B cell (primary cell): Measurements from ENCODE around the gene TTLL11. TPM values are rescaled to one million over a fixed set of nuclear protein-coding genes. Genes with fewer than 3 reads are reported as not detected.

Experiments
- ATAC-seq: fragments of 200-7000 bp; cut with Tn5 transposase; one replicate; pipeline ENCODE4 v1.10.0; 2021; ENCODE audit warnings: low read depth, mild to moderate bottlenecking, moderate number of reproducible peaks, moderate library complexity
- CTCF ChIA-PET: fragments of 350-600 bp; sonication (Branson Sonifier 250); formaldehyde crosslinking; loops from one replicate; lab custom pipeline; 2021; ENCODE audit warnings: antibody characterized with exemption, inconsistent platforms; lab: Charles Lee
- POLR2A ChIA-PET: fragments of 350-600 bp; sonication (Branson Sonifier 250); formaldehyde crosslinking; loops from one replicate; lab custom pipeline; 2021; ENCODE audit warnings: antibody characterized with exemption; lab: Charles Lee
- DNase-seq: peaks from one replicate; pipeline ENCODE4 v3.0.0; 2013
- H2AFZ ChIP-seq: 2 replicates; pipeline ENCODE4 v1.6.1; 2012; ENCODE audit warnings: mild to moderate bottlenecking, low read depth, low read length; ENCODE audit not compliant: insufficient read depth, poor library complexity, severe bottlenecking
- H3K27ac ChIP-seq, 2 donors: 1 replicate in 1 of 2; 2 replicates in 1 of 2; pipeline ENCODE4 v1.5.1; 2012 to 2013; ENCODE audit warnings: low read length in 2 of 2, mild to moderate bottlenecking in 2 of 2, moderate library complexity in 1 of 2
- H3K27me3 ChIP-seq, 4 experiments: fragments of 200-600 bp in 1 of 4; sonication (generic) in 1 of 4; replicated peaks in 1 of 4; 1 replicate in 2 of 4; 2 replicates in 2 of 4; pipeline versions ENCODE4 v1.6.1 to v1.7.0; 2013 to 2016; ENCODE audit warnings: low read length in 3 of 4, mild to moderate bottlenecking in 2 of 4, mixed read lengths in 1 of 4, moderate library complexity in 1 of 4; ENCODE audit not compliant: insufficient read depth in 4 of 4, control insufficient read depth in 3 of 4; ENCODE audit errors: control extremely low read depth in 1 of 4
- H3K36me3 ChIP-seq, 2 experiments: replicated peaks in 1 of 2; 1 replicate in 1 of 2; 2 replicates in 1 of 2; pipeline versions ENCODE4 v1.6.1 to v1.7.1; 2013; ENCODE audit warnings: low read length in 1 of 2; ENCODE audit not compliant: insufficient read depth in 2 of 2, control insufficient read depth in 1 of 2; ENCODE audit errors: control extremely low read depth in 1 of 2, extremely low read depth in 1 of 2
- H3K4me1 ChIP-seq, 2 donors: fragments of 200-600 bp in 1 of 2; sonication (generic) in 1 of 2; 1 replicate in 1 of 2; 2 replicates in 1 of 2; pipeline versions ENCODE4 v1.5.1 to v1.6.1; 2013 to 2017; ENCODE audit warnings: low read length in 2 of 2; ENCODE audit not compliant: control insufficient read depth in 2 of 2, insufficient read depth in 2 of 2
- H3K4me2 ChIP-seq: replicated peaks from 2 replicates; pipeline ENCODE3; 2012; ENCODE audit warnings: mild to moderate bottlenecking, low read depth, low read length; ENCODE audit not compliant: poor library complexity, severe bottlenecking
- H3K4me3 ChIP-seq, 5 experiments: fragments of 200-600 bp in 1 of 5; sonication (generic) in 1 of 5; 1 replicate in 3 of 5; 2 replicates in 2 of 5; pipeline versions ENCODE4 v1.5.1 to v1.7.0; 2011 to 2016; ENCODE audit warnings: low read length in 4 of 5, mild to moderate bottlenecking in 4 of 5, low read depth in 2 of 5, control low read depth in 1 of 5, moderate library complexity in 1 of 5; ENCODE audit not compliant: insufficient read depth in 1 of 5; ENCODE audit errors: control extremely low read depth in 1 of 5, extremely low read depth in 1 of 5
- H3K79me2 ChIP-seq: fragments of 200-600 bp; sonication (generic); one replicate; pipeline ENCODE4 v1.6.0; 2016; ENCODE audit warnings: low read length; ENCODE audit not compliant: control insufficient read depth, insufficient read depth
- H3K9ac ChIP-seq: fragments of 200-600 bp; sonication (generic); 2 replicates; pipeline ENCODE4 v1.6.1; 2017; ENCODE audit warnings: mild to moderate bottlenecking, low read length, moderate library complexity
- H3K9me3 ChIP-seq, 3 donors: one replicate each; pipeline versions ENCODE4 v1.6.1 to v1.7.1; 2013; ENCODE audit warnings: low read length in 2 of 3; ENCODE audit not compliant: control insufficient read depth in 2 of 3, insufficient read depth in 1 of 3; ENCODE audit errors: control extremely low read depth in 1 of 3
- H4K20me1 ChIP-seq: 2 replicates; pipeline ENCODE4 v1.6.0; 2012; ENCODE audit warnings: mild to moderate bottlenecking, low read length; ENCODE audit not compliant: insufficient read depth, control insufficient read depth, poor library complexity, severe bottlenecking
- H3K27ac Mint-ChIP-seq: one replicate; pipeline ENCODE4 v1.8.0; 2021; ENCODE audit warnings: mixed read lengths
- H3K27me3 Mint-ChIP-seq: one replicate; pipeline ENCODE4 v1.8.0; 2021; ENCODE audit warnings: mixed read lengths
- H3K4me1 Mint-ChIP-seq: one replicate; pipeline ENCODE4 v1.8.0; 2021; ENCODE audit warnings: mixed read lengths
- H3K4me3 Mint-ChIP-seq: one replicate; pipeline ENCODE4 v1.8.0; 2021; ENCODE audit warnings: mixed read lengths
- H3K9me3 Mint-ChIP-seq: one replicate; pipeline ENCODE4 v1.8.0; 2022; ENCODE audit warnings: mixed read lengths; ENCODE audit not compliant: insufficient read depth
- EZH2 ChIP-seq: IDR thresholded peaks from 2 replicates; pipeline ENCODE4 v1.6.1; 2012; ENCODE audit warnings: borderline replicate concordance, low read depth, mild to moderate bottlenecking, moderate library complexity, low read length; ENCODE audit not compliant: insufficient read depth, poor library complexity, severe bottlenecking
- WGBS: methylation state at CpG from one replicate; pipeline ENCODE4 v1.1.5; 2013; ENCODE audit warnings: missing lambda C conversion rate; ENCODE audit not compliant: insufficient coverage; 5-methylcytosine and 5-hydroxymethylcytosine counted together
- intact Hi-C: fragments of 100-400 bp; cut with micrococcal nuclease; formaldehyde crosslinking; loops from one replicate; pipeline ENCODE4 v1.10.0; 2022
- polyA plus RNA-seq: library from polyadenylated mRNA; depleted of rRNA; stranded (reverse); fragments of >200 nt; gene quantifications from 2 replicates; pipeline ENCODE4 v1.2.3, GENCODE V29; 2012
- total RNA-seq, 2 donors: library from RNA; stranded (reverse); fragments of 120-200 nt in 1 of 2; gene quantifications; 1 replicate in 1 of 2; 2 replicates in 1 of 2; pipeline versions ENCODE4 v1.2.3 to v1.2.4, GENCODE V29; 2013 to 2022
- TF ChIP-seq, protein P1 (sequence below): fragments of 200-600 bp; IDR thresholded peaks from one replicate; pipeline ENCODE4 v1.8.0; 2022; ENCODE audit warnings: antibody characterized with exemption, mild to moderate bottlenecking

The TTLL11 gene
- total and polyA plus RNA-seq, 2 donors (not counting 1 experiment from before 2014, with no cell fraction given) = 3.6 to 3.8 TPM

- H4K20me1 ChIP-seq = no peaks in the 10 kb centered on the region
Measured at GRCh38 chr9:121890746-121891145, 202.4 kb downstream of the TTLL11 start.

DNA sequence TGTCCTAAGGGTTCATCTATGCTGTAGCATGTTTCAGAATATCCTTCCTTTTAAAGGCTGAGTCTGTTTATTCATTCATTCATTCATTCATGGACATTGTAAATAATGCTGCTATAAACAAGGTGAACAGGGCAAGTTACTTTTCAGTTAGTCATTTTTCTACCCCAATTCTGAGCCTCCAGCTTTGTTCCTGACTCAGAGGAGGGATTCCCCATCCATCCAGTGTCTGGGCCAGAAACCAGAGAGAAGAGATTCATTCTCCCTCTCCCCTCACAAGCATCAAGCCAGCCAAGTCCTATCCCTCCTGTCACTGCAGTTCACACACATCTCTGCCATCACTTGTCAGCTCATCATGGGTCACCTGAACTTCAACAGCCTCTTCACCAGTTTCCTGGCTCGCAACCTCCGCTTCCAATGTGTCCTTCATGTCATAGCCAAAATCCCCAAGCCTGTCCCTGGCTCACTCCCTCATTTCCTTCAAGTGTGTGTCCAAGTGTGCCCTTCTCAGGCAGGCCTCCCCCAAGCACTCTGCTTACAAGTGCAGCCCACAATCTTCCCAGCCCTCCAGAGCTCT, 203.0 kb downstream of the TTLL11 start:
- POLR2A ChIA-PET = no interaction called here
- H3K27me3 ChIP-seq = no peaks in the 10 kb centered on the region
- H3K79me2 ChIP-seq = no peaks in the 10 kb centered on the region
- no peaks in the 10 kb centered on the region for H4K20me1 ChIP-seq
- WGBS = 89% methylated on average over 2 of the region's 2 CpGs
- Mint-ChIP-seq H3K27ac (no peak overlapping the region), H3K27me3 (no peaks in the 10 kb centered on the region), H3K4me3 (no peak overlapping the region), H3K9me3 (no peaks in the 10 kb centered on the region), H3K4me1 (peaks cover 13% of the 10 kb centered on the region)
- H3K9me3 ChIP-seq = no peaks in the 10 kb centered on the region
- no peak overlapping the region for H3K27ac ChIP-seq
- intact Hi-C loops = no loop called here
- no peak overlapping the region for H3K9ac ChIP-seq
- TF ChIP-seq, protein P1, sequence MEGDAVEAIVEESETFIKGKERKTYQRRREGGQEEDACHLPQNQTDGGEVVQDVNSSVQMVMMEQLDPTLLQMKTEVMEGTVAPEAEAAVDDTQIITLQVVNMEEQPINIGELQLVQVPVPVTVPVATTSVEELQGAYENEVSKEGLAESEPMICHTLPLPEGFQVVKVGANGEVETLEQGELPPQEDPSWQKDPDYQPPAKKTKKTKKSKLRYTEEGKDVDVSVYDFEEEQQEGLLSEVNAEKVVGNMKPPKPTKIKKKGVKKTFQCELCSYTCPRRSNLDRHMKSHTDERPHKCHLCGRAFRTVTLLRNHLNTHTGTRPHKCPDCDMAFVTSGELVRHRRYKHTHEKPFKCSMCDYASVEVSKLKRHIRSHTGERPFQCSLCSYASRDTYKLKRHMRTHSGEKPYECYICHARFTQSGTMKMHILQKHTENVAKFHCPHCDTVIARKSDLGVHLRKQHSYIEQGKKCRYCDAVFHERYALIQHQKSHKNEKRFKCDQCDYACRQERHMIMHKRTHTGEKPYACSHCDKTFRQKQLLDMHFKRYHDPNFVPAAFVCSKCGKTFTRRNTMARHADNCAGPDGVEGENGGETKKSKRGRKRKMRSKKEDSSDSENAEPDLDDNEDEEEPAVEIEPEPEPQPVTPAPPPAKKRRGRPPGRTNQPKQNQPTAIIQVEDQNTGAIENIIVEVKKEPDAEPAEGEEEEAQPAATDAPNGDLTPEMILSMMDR = no peak
- no peak for TF ChIP-seq EZH2
- H3K4me2 ChIP-seq = no peak overlapping the region
- H3K4me3 ChIP-seq = no peak overlapping the region
- DNase-seq (no peak), ATAC-seq (no peak)
- CTCF ChIA-PET = no interaction called here
- H3K36me3 ChIP-seq = no peaks in the 10 kb centered on the region
- H2AFZ ChIP-seq = no peak overlapping the region
- H3K4me1 ChIP-seq = no peaks in the 10 kb centered on the region

More at GRCh38 chr9:121890746-121891145, 202.4 kb downstream of the TTLL11 start:
- H3K4me1 ChIP-seq = no peaks in the 10 kb centered on the region
- H3K9me3 Mint-ChIP-seq = no peaks in the 10 kb centered on the region
- no peaks in the 10 kb centered on the region for H3K27me3 ChIP-seq
- H3K4me3 Mint-ChIP-seq = no peak overlapping the region
- H3K27ac Mint-ChIP-seq = no peak overlapping the region
- TF ChIP-seq EZH2 = no peak
- TF ChIP-seq, protein P1 = no peak
- CTCF ChIA-PET = no interaction called here
- no peaks in the 10 kb centered on the region for H3K79me2 ChIP-seq
- no peak overlapping the region for H3K9ac ChIP-seq
- WGBS = 90% methylated on average over 2 of the region's 2 CpGs
- DNase-seq (no peak), ATAC-seq (no peak)
- H3K27me3 Mint-ChIP-seq = no peaks in the 10 kb centered on the region
- intact Hi-C loops = no loop called here
- peaks cover 6% of the 10 kb centered on the region for H3K4me1 Mint-ChIP-seq
- no peak overlapping the region for H3K4me3 ChIP-seq
- H3K36me3 ChIP-seq = no peaks in the 10 kb centered on the region
- H3K4me2 ChIP-seq = no peak overlapping the region
- POLR2A ChIA-PET = no interaction called here
- no peaks in the 10 kb centered on the region for H3K9me3 ChIP-seq
- no peak overlapping the region for H2AFZ ChIP-seq
- no peak overlapping the region for H3K27ac ChIP-seq
